DMS 273 treated with DMSO at 0.1 percent for 48 hours (cell line): Measurements from ENCODE around the gene PKP2.
A peak's percentile ranks its signal among the peaks of the same experiment; 100 is the strongest.
"Not testable (repeated sequence)": the region's sequence is repeated elsewhere in the genome, so short reads cannot be mapped to it uniquely, and the experiment has no call there.

Experiments
- DNase-seq: peaks from one replicate; lab custom pipeline; 2025; lab: John Stamatoyannopoulos, UW

The PKP2 gene

DNA sequence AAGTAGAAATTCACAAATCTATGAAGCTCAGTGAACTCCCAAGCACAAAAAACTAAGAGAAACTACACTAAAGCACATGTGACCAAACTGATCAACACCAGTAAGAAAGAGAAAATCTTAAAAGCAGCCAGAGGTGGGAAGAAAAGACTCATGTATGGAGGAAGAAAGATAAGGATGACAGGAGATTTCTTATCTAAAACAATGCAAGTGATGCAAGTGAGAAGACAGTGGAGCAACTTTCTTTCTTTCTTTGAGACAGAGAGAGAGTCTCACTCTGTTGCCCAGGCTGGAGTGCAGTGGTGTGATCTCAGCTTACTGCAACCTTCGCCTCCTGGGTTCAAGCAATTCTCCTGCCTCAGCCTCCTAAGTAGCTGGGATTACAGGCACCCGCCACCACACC lies 34.9 kb downstream of the PKP2 start:
- not testable (repeated sequence) for DNase-seq

DNA sequence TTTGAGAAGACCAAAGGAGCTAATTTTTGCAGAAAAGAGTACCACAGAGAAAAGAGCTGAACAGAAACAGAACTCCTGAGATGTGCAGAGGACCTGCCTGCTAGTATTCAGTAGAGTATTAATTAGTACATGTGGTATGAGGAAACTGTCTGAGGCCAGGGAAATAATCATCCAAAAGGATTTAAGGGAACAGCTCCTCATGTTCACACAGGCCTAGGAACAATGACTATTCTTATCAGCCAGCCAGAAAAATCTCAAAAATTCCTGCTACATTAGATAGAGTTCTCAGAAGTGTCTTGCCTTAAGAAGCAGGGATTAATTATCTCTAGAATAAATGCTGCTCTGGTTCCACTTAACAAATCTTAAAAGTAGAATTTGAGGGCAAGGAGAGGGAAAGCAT lies 36.4 kb downstream of the PKP2 start:
- no peak for DNase-seq

DNA sequence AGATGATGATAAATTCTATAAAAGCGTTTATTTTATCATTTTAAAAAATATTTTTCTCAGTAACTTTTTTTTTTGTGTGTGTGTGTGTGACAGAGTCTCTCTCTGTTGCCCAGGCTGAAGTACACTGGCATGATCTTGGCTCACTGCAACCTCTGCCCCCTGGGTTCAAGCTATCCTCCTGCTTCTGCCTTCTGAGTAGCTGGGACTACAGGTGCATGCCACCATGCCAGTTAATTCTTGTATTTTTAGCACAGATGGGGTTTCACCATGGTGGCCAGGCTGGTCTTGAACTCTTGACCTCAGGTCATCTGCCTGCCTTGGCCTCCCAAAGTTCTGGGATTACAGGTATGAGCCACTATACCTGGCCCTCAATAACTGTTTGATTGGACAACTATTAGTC lies 37.2 kb downstream of the PKP2 start:
- DNase-seq: no peak

DNA sequence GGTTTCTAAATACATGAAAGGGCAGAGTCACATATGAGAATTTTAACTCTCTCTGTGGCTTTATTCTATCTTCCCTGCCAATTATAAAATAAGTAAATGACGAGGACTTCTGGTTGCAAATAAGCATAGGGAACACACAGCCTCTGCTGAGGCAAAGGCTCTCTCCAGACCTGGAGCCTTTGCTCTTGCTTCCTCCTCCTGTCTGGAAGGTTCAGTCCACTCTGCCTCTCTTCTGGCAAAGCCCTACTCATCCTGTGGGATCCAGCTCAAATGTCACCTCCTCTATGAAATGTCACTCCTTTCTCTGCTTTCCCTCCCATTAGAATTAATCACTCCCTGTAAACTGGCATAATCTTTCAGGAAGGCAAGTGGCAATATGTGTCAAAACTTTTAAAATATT lies 41.9 kb downstream of the PKP2 start:
- no peak for DNase-seq

DNA sequence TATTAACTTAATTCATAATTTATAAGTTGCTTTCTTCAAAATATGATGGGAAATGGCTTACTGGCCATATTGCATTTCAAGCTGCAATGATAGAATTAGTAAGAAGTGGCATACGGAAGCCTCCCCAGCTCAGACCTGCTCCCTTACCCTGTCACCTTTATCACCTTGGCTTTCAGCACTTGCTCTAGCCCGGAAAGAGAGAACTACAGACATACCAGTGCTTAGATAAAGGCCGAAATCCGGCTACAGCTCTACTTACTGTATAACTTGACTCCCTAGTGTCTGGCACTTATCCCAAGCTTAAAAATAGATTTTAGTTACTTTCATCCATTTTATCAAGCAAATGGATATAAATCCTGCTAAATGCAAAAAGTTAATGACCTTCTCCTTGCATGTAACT lies 42.5 kb downstream of the PKP2 start:
- no peak for DNase-seq

DNA sequence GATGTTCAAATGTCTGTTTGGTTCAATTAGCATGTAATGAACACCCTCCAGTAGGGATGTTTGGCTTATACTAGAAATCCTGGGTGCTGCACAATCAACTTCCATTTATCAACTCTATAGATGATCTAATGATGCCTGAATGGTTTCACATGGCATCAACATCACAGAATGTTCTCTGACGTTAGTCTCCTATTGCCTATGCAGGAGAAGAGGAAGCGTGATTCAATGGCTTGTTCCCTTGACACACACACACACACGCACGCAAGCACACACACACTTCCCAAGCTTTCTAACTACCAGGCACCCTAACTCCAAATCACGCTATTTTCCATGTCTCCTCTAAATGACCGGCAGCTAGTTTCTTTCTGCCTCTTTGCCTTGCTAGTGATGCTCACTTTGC lies 49.3 kb downstream of the PKP2 start:
- DNase-seq: no peak

DNA sequence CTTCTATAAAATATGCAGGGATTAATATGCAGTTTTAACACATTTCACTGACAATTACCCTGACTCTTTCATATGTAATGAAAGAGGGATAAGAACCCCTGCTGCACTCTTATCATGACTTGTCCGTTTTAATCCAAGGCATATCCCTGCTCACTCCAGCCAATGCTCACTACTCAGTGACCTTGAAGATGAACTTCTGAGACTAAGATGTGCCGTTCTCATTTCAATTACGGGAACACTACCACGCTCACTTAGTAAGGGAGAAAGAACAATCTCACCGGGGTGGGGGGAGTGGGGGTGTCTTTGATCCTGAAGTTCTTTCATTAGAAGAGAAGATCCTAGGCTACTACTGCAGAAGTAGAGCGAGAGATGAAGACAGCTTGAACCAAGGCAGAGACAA lies 50.5 kb downstream of the PKP2 start:
- no peak for DNase-seq

DNA sequence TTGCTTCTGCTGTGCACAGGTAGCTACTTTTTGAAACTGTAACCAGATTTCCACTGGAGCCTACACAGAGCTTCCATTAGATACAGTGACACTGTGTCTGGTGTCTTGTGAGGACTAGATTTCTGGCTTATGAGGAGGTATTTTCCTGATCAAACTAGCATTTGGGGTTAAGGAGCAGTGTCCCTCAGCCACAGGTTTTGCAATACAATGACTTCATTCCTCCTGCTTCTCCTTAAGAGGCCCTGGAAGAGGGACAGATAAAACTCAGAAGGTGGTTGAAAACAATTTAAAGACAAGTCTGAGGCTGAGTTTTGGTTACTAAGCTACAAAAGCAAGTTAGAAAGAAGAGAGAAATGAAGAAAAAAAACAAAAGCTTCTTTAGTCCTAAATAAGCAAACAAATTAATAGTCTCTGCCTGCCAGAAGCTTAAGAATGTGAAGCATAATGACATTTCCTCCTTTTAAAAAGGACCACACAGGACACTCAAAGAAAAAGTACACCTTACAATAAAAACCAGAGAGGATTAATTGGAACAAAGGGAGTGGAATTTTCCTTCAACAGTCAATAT lies 53.0 kb downstream of the PKP2 start:
- DNase-seq: no peak

DNA sequence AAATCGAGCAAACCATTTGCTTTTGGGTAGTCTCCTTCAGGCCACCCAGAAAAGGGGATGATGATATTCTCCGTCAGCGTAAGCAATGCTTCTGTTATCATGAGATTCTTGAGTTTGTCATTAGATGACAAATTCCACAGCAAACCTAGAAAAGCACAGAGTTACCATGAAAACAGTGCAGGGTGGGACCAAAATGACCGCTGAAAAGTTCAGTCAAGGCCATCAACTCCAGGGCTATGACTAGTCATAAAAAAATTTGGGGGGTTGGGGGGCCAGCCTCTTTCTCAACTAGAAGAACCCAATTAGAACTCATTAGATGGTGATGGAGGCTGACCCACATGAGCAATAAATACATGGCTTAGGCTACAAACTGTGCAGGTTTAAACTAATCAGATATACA lies 55.5 kb downstream of the PKP2 start:
- DNase-seq: no peak

DNA sequence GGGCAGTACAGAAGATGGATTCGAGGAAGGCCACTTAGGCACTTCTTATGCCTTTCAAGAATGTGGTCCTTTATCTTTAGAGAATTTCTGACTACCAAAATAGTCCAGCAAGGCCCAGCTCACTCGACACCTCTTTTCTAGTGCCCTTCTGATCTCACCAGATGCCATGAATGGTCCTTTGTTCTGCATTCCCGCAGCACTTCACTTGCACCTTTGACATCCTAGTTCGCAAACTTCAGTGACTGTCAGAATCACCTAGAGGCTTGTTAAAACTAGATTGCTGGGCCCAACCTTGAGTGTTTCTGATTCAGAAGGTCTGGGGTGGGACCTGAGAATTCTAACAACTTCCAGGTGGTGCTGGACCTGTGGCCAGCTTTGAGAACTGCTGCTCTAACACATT lies 56.7 kb downstream of the PKP2 start:
- DNase-seq: no peak

DNA sequence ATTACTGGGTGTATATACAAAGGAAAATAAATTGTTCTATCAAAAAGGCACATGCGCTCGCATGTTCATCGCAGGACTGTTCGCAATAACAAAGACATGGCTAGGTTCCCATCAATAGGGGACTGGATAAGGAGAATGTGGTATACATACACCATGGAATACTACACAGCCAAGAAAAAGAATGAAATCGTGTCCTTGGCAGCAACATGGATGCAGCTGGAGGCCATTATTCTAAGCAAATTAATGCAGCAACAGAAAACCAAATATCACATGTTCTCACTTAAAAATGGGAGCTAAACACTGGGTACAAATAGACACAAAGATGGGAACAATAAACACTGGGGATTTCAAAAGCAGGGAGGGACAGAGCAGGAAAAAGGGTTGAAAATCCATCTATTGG lies 58.6 kb downstream of the PKP2 start:
- DNase-seq: no peak

DNA sequence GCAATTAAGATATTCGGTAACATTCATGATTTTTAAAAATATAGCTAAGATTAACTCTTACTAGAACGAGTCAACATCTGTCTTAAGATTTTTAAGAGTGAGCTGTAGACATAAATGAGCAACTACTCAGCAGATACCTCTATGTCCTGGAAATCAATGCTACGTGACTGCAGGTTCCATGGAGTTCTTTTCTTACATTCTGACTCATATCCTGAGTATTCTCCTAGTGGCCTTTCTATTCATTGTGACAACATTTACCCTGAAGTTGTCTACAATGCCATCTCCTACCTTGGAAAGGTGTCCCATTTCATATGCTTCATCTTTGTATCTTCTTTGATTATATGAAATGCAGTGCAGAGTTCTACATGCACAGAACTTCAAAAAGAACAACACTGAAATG lies 59.9 kb downstream of the PKP2 start:
- DNase-seq: no peak

DNA sequence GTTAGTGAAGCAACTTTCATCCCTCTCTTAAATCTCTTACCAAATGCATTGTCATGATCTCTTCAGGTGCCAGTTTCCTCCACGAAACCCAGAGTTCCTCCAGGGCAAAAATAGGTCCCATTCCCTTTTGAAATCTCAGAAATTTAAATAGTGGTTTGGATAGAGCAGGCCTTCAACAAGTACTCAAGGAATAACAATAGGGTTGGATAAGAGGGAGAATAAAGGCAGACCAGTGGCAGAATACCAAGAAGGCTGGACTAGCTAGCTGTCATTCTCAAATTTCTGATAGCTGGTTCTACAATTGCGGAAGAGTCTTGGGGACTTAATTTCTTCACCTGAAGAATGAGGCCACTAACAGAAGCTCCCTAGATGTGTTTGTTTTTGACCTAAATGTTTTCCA lies 62.5 kb downstream of the PKP2 start:
- no peak for DNase-seq

DNA sequence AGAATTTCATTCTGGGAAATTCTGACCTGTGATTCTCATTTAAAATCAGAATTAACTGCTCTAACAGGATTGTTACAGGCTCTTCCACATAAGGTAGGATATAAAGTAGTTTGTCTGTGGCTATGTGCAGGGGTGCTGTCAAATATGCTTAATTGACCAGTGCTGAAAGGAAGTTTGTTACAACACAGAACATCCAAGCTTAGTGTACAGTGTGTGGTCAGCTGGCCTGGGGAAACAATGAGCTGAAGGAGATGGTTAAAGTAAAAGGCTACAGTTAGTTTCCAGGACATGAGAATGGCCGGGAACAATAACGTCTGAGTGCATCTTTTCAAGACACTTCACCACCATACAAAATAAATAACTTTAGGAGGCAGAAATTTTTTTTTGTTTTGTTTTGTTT lies 68.0 kb downstream of the PKP2 start:
- no peak for DNase-seq

DNA sequence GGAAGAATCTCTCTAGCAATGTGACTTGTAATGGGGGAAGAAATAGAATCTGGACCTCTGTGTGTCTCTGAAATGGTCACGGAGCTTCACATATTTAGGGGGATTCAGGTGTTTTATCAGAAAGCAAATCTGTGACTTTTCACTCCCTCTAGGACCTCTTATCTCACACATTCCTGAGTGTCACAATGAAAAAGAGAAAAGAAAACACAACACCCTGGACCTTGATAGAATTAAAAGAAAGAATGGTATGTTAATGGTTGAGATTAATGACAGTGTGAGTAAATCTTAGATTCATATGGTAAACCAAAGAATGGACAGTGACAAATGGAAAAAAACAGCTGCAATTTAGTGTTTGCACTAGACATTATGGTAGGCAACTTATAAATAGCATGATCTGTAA lies 68.5 kb downstream of the PKP2 start:
- no peak for DNase-seq

DNA sequence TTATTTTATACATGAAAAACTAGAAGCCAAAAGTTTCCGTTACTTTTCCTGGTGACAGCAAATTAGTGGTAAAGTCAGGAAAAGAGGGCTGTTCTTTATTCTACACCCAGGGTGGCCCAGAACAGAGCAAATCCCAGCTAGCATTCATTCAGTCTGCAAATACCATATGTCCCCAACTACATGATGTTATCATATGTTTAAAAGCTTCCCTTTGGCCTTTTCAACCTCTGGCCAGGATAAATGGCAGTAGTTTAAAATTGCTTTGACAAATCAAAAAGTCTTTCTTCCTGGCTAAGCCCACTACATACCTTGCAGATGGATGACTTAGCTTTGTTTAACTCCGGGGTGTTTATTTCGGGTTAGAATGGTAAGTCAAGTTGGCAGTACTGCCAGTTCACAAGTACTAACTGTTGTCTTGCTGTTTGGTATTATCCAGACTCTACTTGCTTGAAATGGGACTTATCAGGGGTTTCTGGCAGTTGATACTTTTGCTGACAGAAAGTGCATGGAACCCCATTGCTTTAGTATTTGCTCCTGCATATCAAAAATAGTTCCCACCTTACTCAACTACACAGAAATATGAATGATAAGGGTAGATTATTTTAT lies 69.7 kb downstream of the PKP2 start:
- DNase-seq: no peak

DNA sequence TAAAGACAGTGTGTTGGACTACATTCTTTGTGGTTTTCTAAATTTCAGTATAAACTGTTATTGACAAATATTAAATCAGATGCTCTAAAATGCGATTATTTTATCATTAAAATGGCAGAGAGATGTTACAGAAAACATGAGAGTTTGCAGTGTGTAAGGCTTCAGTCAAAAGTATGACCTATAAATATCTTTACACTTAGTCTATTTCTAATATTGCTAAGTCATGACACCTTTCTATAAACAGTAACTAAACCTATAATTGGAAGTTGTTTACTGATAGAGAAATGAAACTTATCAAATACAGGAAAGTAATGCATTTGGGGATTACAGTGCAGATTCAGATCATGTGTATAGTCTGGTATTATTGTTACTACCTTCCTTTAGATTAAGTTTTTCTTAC lies 72.0 kb downstream of the PKP2 start:
- DNase-seq: no peak

DNA sequence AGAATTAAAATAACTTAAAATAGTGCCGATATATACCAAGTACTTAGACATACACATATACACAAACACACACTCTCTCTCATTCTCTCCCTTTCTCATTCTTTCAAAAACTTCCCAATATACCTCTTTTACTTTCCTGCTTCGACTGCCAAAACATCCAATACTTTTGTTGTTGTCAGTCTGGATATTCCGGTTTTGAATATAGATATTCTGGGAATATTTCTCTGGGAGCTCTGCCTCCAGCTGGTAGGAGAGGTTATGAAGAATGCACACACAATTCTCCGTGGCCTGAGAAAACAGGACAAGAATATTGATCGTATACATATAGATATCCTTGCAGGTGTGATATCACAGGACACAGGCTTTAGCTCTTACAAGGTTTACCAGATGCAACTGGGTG lies 74.2 kb downstream of the PKP2 start:
- DNase-seq: no peak

DNA sequence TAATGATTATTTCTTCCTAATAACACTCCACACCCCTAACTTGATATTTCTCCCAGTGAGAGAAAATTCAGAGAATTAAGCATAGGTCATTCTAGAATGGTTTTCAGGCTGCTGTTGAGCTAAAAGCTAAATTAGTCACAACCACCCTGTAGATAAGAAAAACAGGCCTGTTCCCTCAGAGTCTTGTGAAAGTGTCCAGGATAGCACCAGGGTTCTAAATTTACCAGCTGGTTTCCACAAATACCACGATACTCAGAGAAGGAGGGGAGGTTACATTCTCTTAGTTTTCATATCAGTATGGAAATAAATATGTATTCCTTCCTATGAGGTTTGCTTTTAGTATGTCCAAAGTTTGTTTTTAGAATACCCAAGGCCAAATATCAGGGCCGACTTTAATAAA lies 74.9 kb downstream of the PKP2 start:
- no peak for DNase-seq

DNA sequence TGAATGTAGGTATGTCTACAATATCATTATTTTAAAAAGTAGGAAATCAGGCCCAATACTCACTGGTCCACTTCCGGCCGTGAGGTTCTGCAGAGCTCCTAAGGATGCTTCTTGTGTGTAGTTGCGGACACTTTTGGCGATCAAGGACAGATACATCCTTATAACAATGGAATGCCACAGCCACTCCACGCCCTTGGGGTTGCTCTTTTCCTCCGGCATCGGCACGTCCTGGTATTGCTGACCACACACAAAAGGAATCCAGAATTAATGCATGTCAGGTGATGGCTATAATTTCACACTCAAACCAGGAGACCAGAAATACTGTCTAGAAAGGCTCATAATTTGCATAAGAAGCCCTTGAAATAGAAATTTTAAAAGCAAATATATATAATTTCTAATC lies 75.3 kb downstream of the PKP2 start:
- no peak for DNase-seq

DNA sequence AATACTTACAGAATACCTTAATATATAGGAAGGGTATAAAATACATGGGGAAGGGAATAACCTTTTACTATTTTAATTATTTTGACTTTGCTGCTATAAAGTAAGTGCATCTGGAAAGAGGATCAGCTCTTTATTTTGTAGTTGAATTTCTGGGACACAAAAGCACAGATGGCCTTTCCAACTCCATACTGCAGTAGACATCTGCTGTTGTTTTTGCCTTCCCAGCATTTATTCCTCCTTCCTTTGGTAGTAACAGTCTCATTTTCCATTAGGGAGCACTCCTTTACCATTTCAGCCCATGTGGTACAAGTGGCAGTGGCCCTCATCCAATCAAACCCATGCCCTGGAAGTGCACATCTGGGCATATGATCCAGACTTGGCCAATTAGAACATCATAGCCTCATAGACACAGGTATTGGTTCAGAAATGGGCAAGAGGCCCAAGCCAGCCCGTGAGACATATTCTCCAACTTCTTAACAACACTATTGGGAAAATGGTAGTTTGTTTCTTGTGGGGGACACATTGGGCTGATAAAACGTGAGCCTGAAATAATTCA lies 76.1 kb downstream of the PKP2 start:
- DNase-seq: peak; percentile 96

DNA sequence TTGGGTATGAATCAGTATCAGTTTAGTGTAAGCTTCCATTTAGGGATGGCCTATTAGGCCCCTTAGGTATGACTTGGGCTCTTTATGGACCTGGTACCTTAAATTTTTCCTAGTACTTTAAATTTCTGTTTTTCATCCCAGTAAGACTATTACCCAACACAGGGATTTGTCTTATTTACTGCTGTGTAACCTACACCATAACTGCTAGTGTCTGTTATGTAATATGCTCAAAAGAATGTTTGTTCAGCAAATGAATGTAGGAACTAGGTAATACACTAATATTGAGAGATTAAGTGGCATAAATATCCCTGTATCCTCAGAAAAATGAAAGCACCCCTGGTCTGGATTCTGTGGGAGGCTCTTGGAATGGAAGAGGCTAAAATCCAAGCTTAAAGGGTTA lies 77.2 kb downstream of the PKP2 start:
- no peak for DNase-seq

DNA sequence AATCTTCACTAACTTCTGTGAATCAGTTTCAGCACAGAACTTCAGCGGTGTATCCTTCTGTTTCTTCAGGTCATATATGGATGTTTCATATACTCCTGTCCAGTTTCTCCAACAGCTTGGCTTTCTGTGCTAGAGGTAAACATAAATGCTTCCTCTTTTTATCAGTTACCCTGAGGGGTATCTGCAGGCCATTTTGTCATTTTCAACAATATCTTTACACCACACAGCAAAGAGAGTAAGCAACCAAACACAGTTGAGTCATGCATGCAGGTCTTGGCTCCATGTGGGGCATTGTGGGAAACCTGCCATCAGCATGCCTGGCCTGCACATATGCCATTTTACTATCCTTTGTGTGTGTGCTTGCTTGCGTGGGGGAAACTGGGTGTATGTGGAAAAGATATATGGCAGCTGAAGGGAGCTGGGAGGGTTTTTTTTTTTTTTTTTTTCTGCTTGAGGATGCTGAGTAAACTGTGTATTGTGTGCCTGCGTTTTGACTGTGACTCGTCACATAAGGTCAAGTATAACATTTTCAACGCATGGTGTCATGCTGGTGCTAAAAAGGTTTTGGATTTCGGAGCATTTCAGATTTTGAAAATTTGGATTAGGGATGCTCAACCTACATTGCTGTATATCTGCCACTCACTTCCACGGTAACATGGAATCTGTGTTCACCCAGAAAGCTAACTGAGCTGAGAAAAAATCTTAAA lies 84.7 kb downstream of the PKP2 start:
- no peak for DNase-seq

DNA sequence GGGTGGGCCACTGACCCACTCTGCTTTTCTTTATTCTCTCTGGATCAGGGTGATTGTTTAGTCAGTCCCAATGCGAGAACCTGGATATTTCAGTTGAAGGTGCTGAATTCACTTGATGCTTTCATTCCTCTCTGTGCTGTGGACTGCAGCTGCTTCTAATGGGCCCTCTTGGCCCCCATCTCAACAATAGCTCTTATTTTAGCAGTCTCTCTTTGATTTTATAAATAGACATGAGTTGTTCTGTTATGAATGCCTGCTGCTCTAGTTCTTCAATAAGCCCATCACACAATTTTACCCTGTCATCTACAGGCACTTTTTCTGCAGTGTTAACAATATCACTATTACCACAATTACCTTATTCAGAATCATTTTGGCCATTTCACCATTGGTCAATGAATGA lies 86.7 kb downstream of the PKP2 start:
- no peak for DNase-seq
